GM12873 (cell line): ENCODE results near the gene WDR91.

Experiments used
- TF ChIP-seq, protein P1 (sequence below): IDR thresholded peaks from 2 replicates; pipeline ENCODE4 v1.5.1; 2012; ENCODE audit warnings: low read depth, mild to moderate bottlenecking, moderate library complexity, low read length, control low read depth; ENCODE audit not compliant: insufficient read depth; ENCODE audit errors: missing control alignments

WDR91 gene

DNA sequence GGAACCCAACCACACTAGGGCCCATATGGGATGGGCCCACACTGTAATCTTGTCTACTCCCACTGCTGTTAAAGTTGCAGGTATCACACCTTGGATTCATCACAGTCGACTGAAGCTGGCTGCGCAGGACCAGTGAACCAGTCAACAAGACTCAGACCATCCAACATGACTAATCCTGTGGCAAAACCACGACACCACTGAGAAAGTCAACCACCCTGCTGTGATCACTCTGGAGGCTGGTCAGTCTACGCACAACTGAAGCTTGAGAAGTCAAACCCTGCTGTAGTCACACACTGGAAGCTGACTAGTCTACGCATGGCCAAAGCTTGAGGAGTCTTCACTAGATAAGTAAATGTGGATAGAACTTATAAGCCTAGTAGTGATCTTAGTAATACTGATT is 31.2 kb downstream of the WDR91 start:
- TF ChIP-seq, protein P1, sequence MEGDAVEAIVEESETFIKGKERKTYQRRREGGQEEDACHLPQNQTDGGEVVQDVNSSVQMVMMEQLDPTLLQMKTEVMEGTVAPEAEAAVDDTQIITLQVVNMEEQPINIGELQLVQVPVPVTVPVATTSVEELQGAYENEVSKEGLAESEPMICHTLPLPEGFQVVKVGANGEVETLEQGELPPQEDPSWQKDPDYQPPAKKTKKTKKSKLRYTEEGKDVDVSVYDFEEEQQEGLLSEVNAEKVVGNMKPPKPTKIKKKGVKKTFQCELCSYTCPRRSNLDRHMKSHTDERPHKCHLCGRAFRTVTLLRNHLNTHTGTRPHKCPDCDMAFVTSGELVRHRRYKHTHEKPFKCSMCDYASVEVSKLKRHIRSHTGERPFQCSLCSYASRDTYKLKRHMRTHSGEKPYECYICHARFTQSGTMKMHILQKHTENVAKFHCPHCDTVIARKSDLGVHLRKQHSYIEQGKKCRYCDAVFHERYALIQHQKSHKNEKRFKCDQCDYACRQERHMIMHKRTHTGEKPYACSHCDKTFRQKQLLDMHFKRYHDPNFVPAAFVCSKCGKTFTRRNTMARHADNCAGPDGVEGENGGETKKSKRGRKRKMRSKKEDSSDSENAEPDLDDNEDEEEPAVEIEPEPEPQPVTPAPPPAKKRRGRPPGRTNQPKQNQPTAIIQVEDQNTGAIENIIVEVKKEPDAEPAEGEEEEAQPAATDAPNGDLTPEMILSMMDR, result no peak

DNA sequence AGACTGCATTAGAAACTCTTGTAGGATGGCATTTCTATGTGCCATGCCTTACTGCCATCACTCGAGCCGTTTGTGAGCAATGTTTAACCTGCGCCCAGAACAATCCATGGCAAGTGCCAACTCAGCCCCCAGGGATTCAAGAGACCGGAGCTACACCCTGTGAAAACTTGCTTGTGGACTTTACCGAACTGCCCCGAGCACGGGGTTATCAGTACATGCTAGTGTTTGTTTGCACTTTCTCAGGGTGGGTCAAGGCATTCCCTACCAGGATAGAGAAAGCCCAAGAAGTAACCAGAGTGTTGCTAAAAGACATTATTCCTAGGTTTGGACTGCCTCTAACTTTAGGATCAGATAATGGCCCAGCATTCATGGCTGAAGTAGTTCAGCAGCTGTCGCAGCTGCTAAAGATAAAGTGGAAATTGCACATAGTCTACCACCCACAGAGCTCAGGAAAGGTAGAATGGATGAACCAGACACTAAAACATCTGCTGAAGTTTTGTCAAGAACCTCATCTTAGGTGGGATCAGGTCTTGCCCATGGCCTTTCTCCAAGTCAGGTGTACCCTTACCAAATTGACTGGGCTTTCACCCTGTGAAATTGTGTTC is 31.9 kb downstream of the WDR91 start:
- TF ChIP-seq, protein P1, result no peak

DNA sequence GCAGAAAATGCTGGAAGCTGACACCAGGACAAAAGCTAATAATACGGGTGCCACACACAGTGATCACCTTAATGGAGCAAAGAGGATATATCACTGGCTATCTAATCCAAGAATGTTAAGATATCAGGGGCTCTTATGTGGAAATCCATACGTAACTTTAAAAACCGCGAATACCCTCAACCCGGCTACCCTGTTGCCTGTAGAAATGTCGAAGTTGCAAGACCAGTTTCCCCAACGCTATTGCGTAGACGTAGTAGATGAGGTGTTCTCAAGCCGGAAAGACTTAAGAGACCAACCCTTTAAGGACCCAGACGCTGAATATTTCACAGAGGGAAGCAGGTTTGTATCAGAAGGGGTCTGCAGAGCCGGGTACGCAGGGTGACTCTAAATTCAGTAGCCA is 33.0 kb downstream of the WDR91 start:
- TF ChIP-seq, protein P1, result no peak

DNA sequence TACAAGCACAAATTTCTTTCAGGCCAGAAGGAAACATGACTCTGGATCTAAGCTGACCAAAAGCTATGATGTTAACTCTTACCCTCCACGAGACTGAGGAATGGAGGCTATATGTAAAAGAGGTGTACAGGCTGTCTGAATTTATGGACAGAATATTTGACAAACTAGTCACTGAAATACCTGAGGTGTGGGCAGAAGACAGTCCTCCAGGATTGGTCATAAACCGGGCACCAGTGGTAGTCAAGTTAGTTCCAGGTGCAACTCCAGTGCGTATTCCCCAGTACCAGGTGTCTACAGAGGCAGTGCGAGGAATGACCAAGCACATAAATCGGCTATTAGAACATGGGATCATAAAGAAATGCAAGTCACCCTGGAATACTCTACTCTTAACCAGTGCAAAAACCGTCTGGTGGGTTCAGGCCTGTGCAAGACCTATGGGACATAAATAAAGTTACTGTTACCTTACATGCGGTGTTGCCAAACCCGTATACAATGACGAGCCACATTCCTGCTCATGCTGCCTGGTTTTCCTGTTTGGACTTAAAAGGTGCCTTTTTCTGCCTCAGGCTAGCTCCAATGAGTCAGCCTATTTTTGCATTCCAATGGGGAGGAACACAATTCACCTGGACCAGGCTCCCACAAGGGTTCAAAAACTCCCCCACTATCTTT is 34.2 kb downstream of the WDR91 start:
- TF ChIP-seq, protein P1, result no peak

DNA sequence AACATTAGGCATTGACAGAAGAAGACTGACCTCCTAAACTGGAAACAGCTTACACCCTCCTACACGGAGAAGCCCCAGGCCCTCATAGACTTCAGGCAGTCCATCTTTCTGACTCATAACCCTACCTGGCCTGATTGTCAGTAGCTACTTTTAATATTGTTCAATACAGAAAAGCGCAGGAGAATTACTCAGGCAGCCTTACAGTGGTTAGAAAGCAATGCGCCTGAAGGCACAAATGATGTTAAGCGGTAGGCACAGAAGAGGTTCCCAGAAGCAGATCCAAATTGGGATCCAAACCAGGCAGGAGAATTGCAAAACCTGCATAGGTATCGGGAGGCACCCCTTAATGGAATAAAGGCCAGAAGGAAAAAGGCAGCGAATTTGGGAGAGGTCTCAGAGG is 35.4 kb downstream of the WDR91 start:
- TF ChIP-seq, protein P1, result no peak

DNA sequence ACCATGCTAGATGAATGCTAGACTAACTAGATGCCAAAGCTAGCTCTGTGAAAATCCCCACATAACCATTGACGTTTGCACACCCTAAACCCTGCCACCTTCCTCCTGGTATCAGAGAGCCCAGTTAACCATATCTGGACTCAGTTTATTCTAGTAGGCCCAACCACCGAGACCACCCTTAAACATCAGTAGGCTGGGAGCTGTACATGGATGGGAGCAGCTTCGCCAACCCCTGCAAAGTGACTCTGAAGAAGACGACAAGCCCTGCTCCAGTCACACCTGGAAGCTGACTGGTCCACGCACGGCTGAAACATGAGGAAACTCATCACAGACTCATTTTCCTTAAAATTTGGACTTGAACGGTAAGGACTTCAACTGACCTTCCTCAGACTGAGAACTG is 36.4 kb downstream of the WDR91 start:
- TF ChIP-seq, protein P1, result no peak

DNA sequence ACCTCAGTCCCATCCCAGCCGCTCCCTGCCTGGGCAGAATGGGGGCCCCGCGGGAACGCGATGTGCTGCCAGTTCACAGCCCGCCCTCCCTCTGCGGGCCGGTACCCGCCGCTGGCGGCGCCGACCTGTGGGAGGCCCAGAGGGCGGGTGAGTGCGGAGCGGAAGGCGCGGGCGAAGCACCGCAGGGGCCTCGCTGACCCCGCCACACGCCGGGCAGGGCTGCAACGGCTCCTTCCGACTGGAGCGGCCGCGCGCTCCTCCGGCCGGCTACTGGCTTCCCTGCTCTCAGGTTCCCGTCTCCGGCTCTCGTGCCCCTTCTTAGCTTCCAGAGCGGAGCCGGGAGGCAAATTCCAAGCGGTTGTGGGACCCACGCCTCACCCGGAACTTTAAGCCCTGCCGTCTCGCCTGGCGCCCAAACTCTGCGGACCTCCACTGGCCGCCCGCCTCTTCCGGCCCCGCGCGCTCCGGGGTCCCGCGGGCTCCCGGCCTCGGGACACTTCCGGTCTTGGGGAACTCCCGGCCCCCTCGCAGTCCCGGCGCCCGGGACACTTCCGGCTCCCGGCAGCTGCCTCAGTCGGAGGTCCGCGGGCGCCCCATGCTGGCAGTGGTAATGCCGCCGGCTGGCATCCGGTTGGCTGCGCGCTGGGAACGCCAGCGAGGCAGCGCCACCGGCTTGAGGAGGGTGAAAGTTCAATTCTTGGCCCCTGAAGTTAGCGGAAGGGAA is 40.9 kb downstream of the WDR91 start, which contains the start of gene CYREN:
CYREN (minus strand) TSS at position 434 of the 724 bp plus-strand sequence. CDS start 1,785 bp downstream, outside the sequence.
- TF ChIP-seq, protein P1, result peak; percentile 67
